Progenitor cell of endocrine pancreas (in vitro differentiated cells): ENCODE data around the gene PPP3CA. TPM values are rescaled to one million over a fixed set of nuclear protein-coding genes. Genes with fewer than 3 reads are reported as not detected.
A peak's percentile ranks its signal among the peaks of the same experiment; 100 is the strongest.

Experiments
- DNase-seq: peaks from one replicate; pipeline ENCODE4 v3.0.0; 2021; ENCODE audit warnings: low spot score; ENCODE audit not compliant: unreplicated experiment
- H3K27ac Mint-ChIP-seq: 2 replicates; pipeline ENCODE4 v1.8.0; 2021; ENCODE audit warnings: mild to moderate bottlenecking, moderate library complexity, mixed read lengths
- H3K27me3 Mint-ChIP-seq: 2 replicates; pipeline ENCODE4 v1.8.0; 2021; ENCODE audit warnings: mixed read lengths
- H3K36me3 Mint-ChIP-seq: 2 replicates; pipeline ENCODE4 v1.8.0; 2022; ENCODE audit warnings: mixed read lengths; ENCODE audit not compliant: insufficient read depth
- H3K4me1 Mint-ChIP-seq: 2 replicates; pipeline ENCODE4 v1.8.0; 2021; ENCODE audit warnings: low read depth, mixed read lengths
- H3K4me3 Mint-ChIP-seq: 2 replicates; pipeline ENCODE4 v1.8.0; 2021; ENCODE audit warnings: low read depth, mild to moderate bottlenecking, moderate library complexity, mixed read lengths
- H3K9me3 Mint-ChIP-seq: 2 replicates; pipeline ENCODE4 v1.8.0; 2021; ENCODE audit warnings: low read depth, mixed read lengths
- total RNA-seq: library from RNA; stranded (reverse); gene quantifications from 2 replicates; pipeline ENCODE4 v1.2.1, GENCODE V29; 2021
- TF ChIP-seq, protein P1 (sequence below): fragments of 200-600 bp; sonication (generic); IDR thresholded peaks from one replicate; pipeline ENCODE4 v1.5.0; 2021; ENCODE audit warnings: antibody characterized with exemption, mild to moderate bottlenecking; ENCODE audit not compliant: unreplicated experiment

PPP3CA gene
- total RNA-seq, 1 donor from 2014 or later = 22.5 TPM

GRCh38 chr4:101271516-101271915 lies 75.8 kb downstream of the PPP3CA start:
- no peak for DNase-seq
- Mint-ChIP-seq H3K36me3 (no peaks in the 10 kb centered on the region), H3K9me3 (no peaks in the 10 kb centered on the region), H3K27ac (no peak overlapping the region), H3K4me1 (peaks cover 16% of the 10 kb centered on the region), H3K4me3 (no peak overlapping the region), H3K27me3 (no peaks in the 10 kb centered on the region)
- TF ChIP-seq, protein P1, sequence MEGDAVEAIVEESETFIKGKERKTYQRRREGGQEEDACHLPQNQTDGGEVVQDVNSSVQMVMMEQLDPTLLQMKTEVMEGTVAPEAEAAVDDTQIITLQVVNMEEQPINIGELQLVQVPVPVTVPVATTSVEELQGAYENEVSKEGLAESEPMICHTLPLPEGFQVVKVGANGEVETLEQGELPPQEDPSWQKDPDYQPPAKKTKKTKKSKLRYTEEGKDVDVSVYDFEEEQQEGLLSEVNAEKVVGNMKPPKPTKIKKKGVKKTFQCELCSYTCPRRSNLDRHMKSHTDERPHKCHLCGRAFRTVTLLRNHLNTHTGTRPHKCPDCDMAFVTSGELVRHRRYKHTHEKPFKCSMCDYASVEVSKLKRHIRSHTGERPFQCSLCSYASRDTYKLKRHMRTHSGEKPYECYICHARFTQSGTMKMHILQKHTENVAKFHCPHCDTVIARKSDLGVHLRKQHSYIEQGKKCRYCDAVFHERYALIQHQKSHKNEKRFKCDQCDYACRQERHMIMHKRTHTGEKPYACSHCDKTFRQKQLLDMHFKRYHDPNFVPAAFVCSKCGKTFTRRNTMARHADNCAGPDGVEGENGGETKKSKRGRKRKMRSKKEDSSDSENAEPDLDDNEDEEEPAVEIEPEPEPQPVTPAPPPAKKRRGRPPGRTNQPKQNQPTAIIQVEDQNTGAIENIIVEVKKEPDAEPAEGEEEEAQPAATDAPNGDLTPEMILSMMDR = no peak

- Mint-ChIP-seq H3K4me3 (no peak overlapping the region), H3K9me3 (no peaks in the 10 kb centered on the region), H3K27me3 (no peaks in the 10 kb centered on the region), H3K27ac (no peak overlapping the region), H3K4me1 (peaks cover 17% of the 10 kb centered on the region), H3K36me3 (no peaks in the 10 kb centered on the region)
- TF ChIP-seq, protein P1 = no peak
- DNase-seq = no peak
These were observed 77.6 kb downstream of the PPP3CA start for GRCh38 chr4:101269682-101270081.

GRCh38 chr4:101265816-101266172 lies 81.5 kb downstream of the PPP3CA start:
- no peaks in the 10 kb centered on the region for H3K36me3 Mint-ChIP-seq
- DNase-seq = no peak
- H3K4me3 Mint-ChIP-seq = no peak overlapping the region
- TF ChIP-seq, protein P1 = no peak
- no peaks in the 10 kb centered on the region for H3K9me3 Mint-ChIP-seq
- H3K4me1 Mint-ChIP-seq = peaks cover 35% of the 10 kb centered on the region
- H3K27ac Mint-ChIP-seq = peak overlapping the region; percentile 73
- no peaks in the 10 kb centered on the region for H3K27me3 Mint-ChIP-seq

- Mint-ChIP-seq H3K9me3 (no peaks in the 10 kb centered on the region), H3K27ac (peak overlapping the region; percentile 73), H3K27me3 (no peaks in the 10 kb centered on the region), H3K4me1 (peaks cover 41% of the 10 kb centered on the region), H3K4me3 (no peak overlapping the region), H3K36me3 (no peaks in the 10 kb centered on the region)
- TF ChIP-seq, protein P1 = no peak
- no peak for DNase-seq
These were observed 82.1 kb downstream of the PPP3CA start for GRCh38 chr4:101264993-101265815.

DNA sequence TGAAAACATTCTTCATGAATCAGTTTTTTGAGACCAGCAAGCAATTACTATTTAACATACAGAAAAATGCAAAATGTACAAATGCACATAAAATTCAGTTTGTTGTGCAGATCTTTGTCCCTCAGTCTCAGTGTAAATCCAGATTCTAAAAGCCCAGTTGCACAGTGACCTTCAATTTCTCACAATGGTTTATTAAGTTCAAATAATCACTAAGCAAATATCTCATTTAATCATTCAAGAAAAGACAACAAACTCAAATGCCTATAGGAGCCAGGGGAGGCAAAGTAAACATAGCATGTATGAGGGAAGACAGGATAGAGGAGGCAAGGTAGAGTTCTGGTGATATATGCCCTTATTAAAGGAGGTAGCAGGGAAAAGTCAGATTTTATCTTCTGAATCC lies 82.8 kb downstream of the PPP3CA start:
- Mint-ChIP-seq H3K36me3 (no peaks in the 10 kb centered on the region), H3K9me3 (no peaks in the 10 kb centered on the region), H3K4me3 (peak overlapping the region; percentile 23), H3K4me1 (peaks cover 43% of the 10 kb centered on the region), H3K27me3 (no peaks in the 10 kb centered on the region), H3K27ac (peak overlapping the region; percentile 39)
- no peak for DNase-seq
- TF ChIP-seq, protein P1 = no peak
